ENCODE measurements around the gene SKI. TPM values are rescaled to one million over a fixed set of nuclear protein-coding genes. Genes with fewer than 3 reads are reported as not detected.

SKI gene
- total RNA-seq, 6 experiments from 2014 or later: 23.7 to 84.8 (median 31.4) TPM

- H3K4me3 ChIP-seq: no peak overlapping the region
- H3K9me3 ChIP-seq: no peaks in the 10 kb centered on the region
- ATAC-seq (no peak), DNase-seq (no peak)
- H3K4me1 ChIP-seq: peaks cover 0 to 25% (median 12%) of the 10 kb centered on the region in 4 donors
- H3K36me3 ChIP-seq: no peaks in the 10 kb centered on the region
- no CpG with 5 or more reads among the region's 35 CpGs for WGBS (ENCODE audit: insufficient coverage, low coverage, low lambda C conversion rate, missing lambda C conversion rate)
- no peak overlapping the region for H3K27ac ChIP-seq
- intact Hi-C loops (cut with DNase I): no loop called here
- no peak for TF ChIP-seq POLR2A (IDR thresholded peaks at IDR 0.05)
- no peak for TF ChIP-seq CTCF (IDR thresholded peaks at IDR 0.05)
- H3K27me3 ChIP-seq: no peaks in the 10 kb centered on the region
These were observed 69.3 kb downstream of the SKI start for GRCh38 chr1:2297246-2298011.

- H3K4me3 ChIP-seq: no peak overlapping the region
- intact Hi-C loops (cut with DNase I): no loop called here
- DNase-seq (no peak), ATAC-seq (no peak)
- H3K4me1 ChIP-seq: peaks cover 0 to 23% (median 9%) of the 10 kb centered on the region in 4 donors
- no peak overlapping the region for H3K27ac ChIP-seq
- H3K36me3 ChIP-seq: peaks cover 0 to 8% (median under 1%) of the 10 kb centered on the region in 4 donors
- WGBS (ENCODE audit: insufficient coverage, low coverage, low lambda C conversion rate, missing lambda C conversion rate): 100% methylated on average over 3 of the region's 12 CpGs
- H3K9me3 ChIP-seq: no peaks in the 10 kb centered on the region
- no peaks in the 10 kb centered on the region for H3K27me3 ChIP-seq
- TF ChIP-seq CTCF (IDR thresholded peaks at IDR 0.05): no peak
- TF ChIP-seq POLR2A (IDR thresholded peaks at IDR 0.05): no peak
These were observed 70.6 kb downstream of the SKI start for GRCh38 chr1:2298685-2299084.

- no peak for DNase-seq
- Histone ChIP-seq H3K4me3 (no peak overlapping the region), H3K9me3 (no peaks in the 10 kb centered on the region), H3K36me3 (peaks cover 0 to 13% (median 4%) of the 10 kb centered on the region in 4 donors), H3K4me1 (peaks cover 0 to 23% (median 9%) of the 10 kb centered on the region in 4 donors), H3K27ac (no peak overlapping the region), H3K27me3 (no peaks in the 10 kb centered on the region)
- intact Hi-C loops (cut with DNase I): no loop called here
- WGBS (ENCODE audit: insufficient coverage, low coverage, low lambda C conversion rate, missing lambda C conversion rate): 0% methylated on average over 2 of the region's 24 CpGs
- ATAC-seq: peak; percentile 18 to 46 (median 34)
- TF ChIP-seq POLR2A (IDR thresholded peaks at IDR 0.05): no peak
- TF ChIP-seq CTCF (IDR thresholded peaks at IDR 0.05): no peak
These were observed 71.1 kb downstream of the SKI start for GRCh38 chr1:2299131-2299627.

- no peak for DNase-seq
- peak in 3 of 4 donors; percentile 20 to 29 (median 21) for ATAC-seq
- peak overlapping the region in 2 of 3 donors; percentile 55 to 76 for H3K27ac ChIP-seq
- peak overlapping the region in 1 of 3 donors; percentile 9 for H3K4me3 ChIP-seq
- TF ChIP-seq CTCF (IDR thresholded peaks at IDR 0.05): no peak
- no peak for TF ChIP-seq POLR2A (IDR thresholded peaks at IDR 0.05)
- no peaks in the 10 kb centered on the region for H3K9me3 ChIP-seq
- WGBS (ENCODE audit: insufficient coverage, low coverage, low lambda C conversion rate, missing lambda C conversion rate): 60% methylated on average over 1 of the region's 32 CpGs
- peaks cover 0 to 23% (median 9%) of the 10 kb centered on the region in 4 donors for H3K4me1 ChIP-seq
- intact Hi-C loops (cut with DNase I): loop anchor here in 1 of 2 donors (10.0 kb wide), 1 partner anchor 65 kb away; no protein-coding TSS in a partner anchor
- peaks cover 0 to 23% (median 11%) of the 10 kb centered on the region in 4 donors for H3K36me3 ChIP-seq
- H3K27me3 ChIP-seq: no peaks in the 10 kb centered on the region
These were observed 72.1 kb downstream of the SKI start for GRCh38 chr1:2300004-2300771.
